Psoas muscle (tissue), 8 donors: ENCODE data around the gene MORF4L1. TPM values are rescaled to one million over a fixed set of nuclear protein-coding genes. Genes with fewer than 3 reads are reported as not detected.
A peak's percentile ranks its signal among the peaks of the same experiment; 100 is the strongest.

Source experiments
- ATAC-seq, 4 donors: fragments of 200-7000 bp; cut with Tn5 transposase; one replicate each; pipeline ENCODE4 v1.9.1; 2020; ENCODE audit warnings: moderate library complexity in 3 of 4, mild to moderate bottlenecking in 2 of 4
- DNase-seq, 2 donors: peaks; one replicate each; pipeline ENCODE4 v3.0.0-alpha.2; 2020
- H3K27ac ChIP-seq: fragments of 200-600 bp; one replicate; pipeline ENCODE4 v1.8.0; 2022
- H3K27me3 ChIP-seq, 3 donors: fragments of 200-600 bp in 1 of 3; one replicate each; pipeline versions ENCODE4 v1.6.1 to v1.8.0; 2013 to 2022; ENCODE audit warnings: low read length in 2 of 3, mild to moderate bottlenecking in 2 of 3, moderate library complexity in 1 of 3; ENCODE audit not compliant: insufficient read depth in 3 of 3
- H3K36me3 ChIP-seq, 2 donors: fragments of 200-600 bp in 1 of 2; one replicate each; pipeline versions ENCODE4 v1.6.1 to v1.8.0; 2013 to 2022; ENCODE audit warnings: low read depth in 1 of 2, mild to moderate bottlenecking in 1 of 2, moderate library complexity in 1 of 2; ENCODE audit not compliant: insufficient read depth in 1 of 2
- H3K4me1 ChIP-seq: fragments of 200-600 bp; one replicate; pipeline ENCODE4 v1.8.0; 2022
- H3K4me3 ChIP-seq: fragments of 200-600 bp; one replicate; pipeline ENCODE4 v1.8.0; 2022; ENCODE audit warnings: mild to moderate bottlenecking
- H3K9me3 ChIP-seq: fragments of 200-600 bp; one replicate; pipeline ENCODE4 v1.8.0; 2022
- CTCF ChIP-seq: fragments of 200-600 bp; IDR thresholded peaks from one replicate; pipeline ENCODE4 v1.8.0; 2022; ENCODE audit warnings: antibody characterized with exemption
- WGBS, 3 donors: extraction: QIAGEN DNeasy Blood & Tissue Kit; methylation state at CpG; one replicate each; pipeline versions ENCODE4 v1.1.6 to v1.1.7; 2013; 5-methylcytosine and 5-hydroxymethylcytosine counted together
- intact Hi-C, 2 donors: fragments of 100-400 bp; cut with DNase I; formaldehyde crosslinking; loops; one replicate each; pipeline versions ENCODE4 v1.11.0 to v1.14.2; 2022
- polyA plus RNA-seq, 3 donors: library from polyadenylated mRNA; stranded (reverse); fragments of 200-250 nt; gene quantifications; one replicate each; pipeline ENCODE4 v1.2.3, GENCODE V29; 2013
- total RNA-seq, 4 donors: library from RNA; stranded (reverse); fragmentation: NEBNext Ultra II Directional in 2 of 4; extraction: Animal tissue kit (Norgen Biotek cat#: 25700) in 2 of 4; gene quantifications; one replicate each; pipeline versions ENCODE4 v1.2.1 to v1.2.4, GENCODE V29; 2021 to 2023
- donor health status: healthy with polysubstance abuse.
- donor health status: DM: no; HTN: no; CAD: no; lungs with moderate emphysema.
- donor health status: Bipolar disorder and iron deficiency.
- donor health status: healthy.
- donor health status: DM: yes; HTN: yes; CAD: no.
- donor health status: DM: no; HTN: no; CAD: no.
- donor health status: DM: no; HTN: no; CAD: no.
- donor health status: DM: yes; HTN: yes; CAD: no.

Gene MORF4L1
- total and polyA plus RNA-seq, 7 donors = 262 to 679 (median 327) TPM

DNA sequence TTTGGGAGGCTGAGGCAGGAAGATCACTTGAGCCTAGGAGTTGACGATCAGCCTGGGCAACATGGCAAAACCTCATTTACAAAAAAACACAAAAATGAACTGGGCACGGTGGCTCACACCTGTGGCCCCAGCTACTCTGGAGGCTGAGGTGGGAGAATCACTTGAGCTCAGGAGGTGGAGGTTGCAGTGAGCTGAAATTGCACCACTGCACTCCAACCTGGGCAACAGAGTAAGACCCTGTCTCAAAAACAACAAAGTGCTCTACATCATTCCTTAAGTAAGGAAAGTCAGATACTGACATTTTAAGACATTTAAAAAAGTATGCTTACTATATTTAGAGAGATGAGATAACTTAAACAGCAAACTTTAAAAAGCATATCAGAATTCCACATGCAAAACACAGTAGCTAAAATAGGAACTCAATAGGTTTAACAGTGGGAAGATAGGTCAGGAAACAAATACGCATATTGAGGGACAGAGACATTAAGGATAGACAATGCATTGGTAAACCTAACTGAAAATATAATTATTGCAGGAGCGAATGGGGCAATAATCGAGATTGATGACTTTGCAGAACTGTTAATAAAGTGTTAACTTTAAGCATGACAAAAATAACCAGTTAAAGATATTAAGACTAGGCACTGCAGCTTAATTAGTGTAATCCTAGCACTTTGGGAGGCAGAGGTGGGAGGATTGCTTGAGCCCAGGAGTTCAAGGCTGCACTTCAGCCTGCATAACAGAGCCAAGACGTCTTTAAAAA lies 32.1 kb downstream of the MORF4L1 start:
- intact Hi-C loops = no loop called here
- Histone ChIP-seq H3K27ac (no peak overlapping the region), H3K4me1 (peaks cover 14% of the 10 kb centered on the region), H3K4me3 (no peak overlapping the region), H3K9me3 (no peaks in the 10 kb centered on the region), H3K36me3 (peaks cover 0 to 97% of the 10 kb centered on the region in 2 donors), H3K27me3 (no peaks in the 10 kb centered on the region)
- 80 to 88% (median 85%) methylated on average over 6 of the region's 6 CpGs for WGBS, 3 donors
- TF ChIP-seq CTCF = no peak
- DNase-seq (no peak), ATAC-seq (no peak)

DNA sequence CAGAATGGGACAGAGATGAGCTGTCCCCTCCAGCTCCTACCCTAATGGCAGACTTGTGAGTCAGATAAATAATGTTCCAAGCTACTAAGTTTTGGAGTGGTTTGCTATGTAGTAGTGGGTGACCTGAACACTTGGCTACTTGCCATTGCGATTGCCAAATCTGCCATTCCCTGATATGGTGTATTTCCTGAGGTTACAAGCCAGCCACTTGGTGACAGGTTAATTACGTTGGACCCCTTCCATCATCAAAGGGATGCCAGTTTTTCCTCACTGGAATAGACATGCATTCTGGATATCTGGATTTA lies 33.6 kb downstream of the MORF4L1 start:
- ATAC-seq (peak; percentile 23 to 87 (median 69)), DNase-seq (peak in 1 of 2 donors; percentile 64)
- Histone ChIP-seq H3K4me1 (peaks cover 14% of the 10 kb centered on the region), H3K27ac (no peak overlapping the region), H3K36me3 (peaks cover 0 to 94% of the 10 kb centered on the region in 2 donors), H3K27me3 (no peaks in the 10 kb centered on the region), H3K4me3 (no peak overlapping the region), H3K9me3 (no peaks in the 10 kb centered on the region)
- intact Hi-C loops = no loop called here
- TF ChIP-seq CTCF = no peak
- WGBS, 3 donors = 57 to 75% (median 65%) methylated on average over 2 of the region's 2 CpGs

DNA sequence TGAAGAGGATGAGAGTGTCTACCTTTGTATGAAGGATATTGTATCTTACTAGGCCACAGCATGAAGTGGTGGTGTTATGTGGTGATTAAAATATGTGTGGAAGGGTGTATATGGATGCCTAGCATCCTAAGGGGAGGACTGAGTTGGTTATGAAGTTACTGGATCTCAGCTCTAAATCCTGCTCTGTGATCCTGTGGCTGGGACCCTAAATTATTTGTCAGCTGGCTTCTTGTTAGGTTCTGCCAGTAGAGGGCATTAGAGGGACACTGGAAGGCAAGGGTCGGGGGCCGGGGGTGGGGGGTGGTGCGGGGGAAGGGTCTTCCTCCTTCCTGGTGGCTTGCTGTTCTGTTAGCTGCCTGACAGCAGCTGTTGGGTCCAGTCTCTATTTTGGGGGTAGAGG lies 34.9 kb downstream of the MORF4L1 start:
- WGBS, 3 donors = 45 to 49% (median 46%) methylated on average over 3 of the region's 3 CpGs
- Histone ChIP-seq H3K4me3 (no peak overlapping the region), H3K27ac (no peak overlapping the region), H3K36me3 (peaks cover 0 to 94% of the 10 kb centered on the region in 2 donors), H3K4me1 (peaks cover 14% of the 10 kb centered on the region), H3K9me3 (no peaks in the 10 kb centered on the region), H3K27me3 (no peaks in the 10 kb centered on the region)
- DNase-seq = no peak
- TF ChIP-seq CTCF = no peak
- intact Hi-C loops = no loop called here
- ATAC-seq = no peak

DNA sequence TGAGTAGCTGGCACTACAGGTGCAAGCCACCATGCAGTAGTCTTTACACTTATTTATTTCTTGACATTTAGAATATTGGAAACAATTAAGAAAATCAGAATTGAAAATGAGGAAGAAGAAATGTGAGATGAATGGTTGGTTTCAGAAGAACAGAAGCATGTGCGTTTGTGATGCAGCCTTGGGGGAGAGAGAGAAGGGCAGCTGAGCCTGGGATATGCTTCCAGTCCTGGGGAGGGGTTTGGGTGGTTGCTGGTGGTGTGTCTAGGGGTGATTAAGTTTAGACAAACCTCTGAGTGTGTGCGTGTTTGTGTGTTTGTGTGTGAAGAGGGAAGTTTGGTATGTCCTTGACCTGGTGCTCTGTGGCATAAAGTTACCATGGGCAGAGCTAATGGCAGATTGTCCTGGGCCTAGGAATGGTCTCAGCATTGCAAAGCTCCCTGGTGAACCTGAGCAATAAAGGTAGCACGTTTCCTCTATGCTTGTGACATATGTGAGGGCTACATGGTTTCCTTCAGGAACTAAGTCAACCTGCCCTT lies 36.5 kb downstream of the MORF4L1 start:
- Histone ChIP-seq H3K4me3 (no peak overlapping the region), H3K27ac (no peak overlapping the region), H3K36me3 (peaks cover 0 to 94% of the 10 kb centered on the region in 2 donors), H3K27me3 (no peaks in the 10 kb centered on the region), H3K4me1 (peaks cover 14% of the 10 kb centered on the region), H3K9me3 (no peaks in the 10 kb centered on the region)
- DNase-seq (no peak), ATAC-seq (no peak)
- TF ChIP-seq CTCF = no peak
- intact Hi-C loops = loop anchor here in 1 of 2 donors (2.0 kb wide), 2 partner anchors 70 to 276 kb away; no protein-coding TSS in a partner anchor
- 67 to 80% (median 69%) methylated on average over 3 of the region's 3 CpGs for WGBS, 3 donors
